ENCODE measurements around the gene EIF2S1. TPM values are rescaled to one million over a fixed set of nuclear protein-coding genes. Genes with fewer than 3 reads are reported as not detected.

EIF2S1 gene
- total RNA-seq, 1 experiment from 2014 or later = 165 TPM

DNA sequence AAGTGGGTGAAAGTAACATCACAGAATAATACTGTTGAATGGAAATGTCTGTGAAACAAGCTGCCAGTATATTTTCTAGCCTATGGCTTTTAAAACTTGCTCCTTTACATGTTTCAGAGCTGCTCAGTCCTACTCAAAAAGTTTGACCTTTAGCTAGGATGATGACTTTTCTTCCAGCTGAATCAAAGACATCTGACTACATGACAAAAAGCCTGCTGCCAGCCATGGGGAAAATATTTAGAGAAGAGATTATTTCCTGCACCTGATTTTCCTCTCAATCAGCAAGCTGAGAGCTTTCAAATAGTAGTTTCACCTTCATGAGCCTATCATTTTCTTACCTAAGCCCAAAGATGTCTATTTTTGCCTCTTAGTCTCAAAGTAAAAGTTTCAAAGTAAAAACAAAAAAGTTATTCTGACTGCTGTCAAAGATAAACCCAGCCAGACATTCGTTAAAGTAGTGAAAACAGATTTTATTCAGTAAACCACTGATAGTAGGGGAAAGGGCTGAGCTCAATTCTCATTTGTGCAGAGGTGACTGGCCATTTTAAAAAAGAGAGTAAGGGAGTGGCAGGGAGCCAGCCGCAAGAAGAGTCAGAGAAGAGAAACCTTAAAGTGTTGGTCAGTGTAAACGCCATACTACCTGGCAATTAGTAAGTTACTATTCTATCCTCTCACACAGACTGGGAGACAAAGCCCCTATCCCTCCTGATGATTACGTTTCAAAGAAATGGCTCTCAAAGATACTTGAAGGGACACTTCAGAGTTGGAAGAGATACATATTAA, 2.8 kb upstream of the EIF2S1 start:
- H3K79me2 ChIP-seq (ENCODE audit: insufficient read depth, low read length) = peaks cover 28% of the 10 kb centered on the region; the same call in 1 of the 2 replicates
- H3K4me1 ChIP-seq (ENCODE audit: insufficient read depth, low read length) = peaks cover 7% of the 10 kb centered on the region; the same call in 1 of the 2 replicates
- DNase-seq = no peak
- H2AK5ac ChIP-seq (ENCODE audit: insufficient read length, low read length) = no peak overlapping the region
- no peak overlapping the region for H3K4me2 ChIP-seq (ENCODE audit: insufficient read depth, insufficient read length, low read length)
- H3K14ac ChIP-seq (ENCODE audit: insufficient read depth, low read length) = no peak overlapping the region
- H4K20me1 ChIP-seq (ENCODE audit: control insufficient read depth, insufficient read depth, insufficient read length) = no peaks in the 10 kb centered on the region
- no peak overlapping the region for H4K8ac ChIP-seq (replicated peaks; ENCODE audit: insufficient read length, low read depth, low read length)
- no peak overlapping the region for H2AFZ ChIP-seq (ENCODE audit: low read length)
- H3K79me1 ChIP-seq (ENCODE audit: insufficient read depth, low read depth, low read length, poor library complexity, severe bottlenecking) = no peaks in the 10 kb centered on the region
- H4K91ac ChIP-seq (ENCODE audit: insufficient read length, low read depth, low read length) = no peak overlapping the region
- H3K27me3 ChIP-seq (ENCODE audit: insufficient read depth, low read length) = no peaks in the 10 kb centered on the region
- H2BK15ac ChIP-seq (ENCODE audit: low read depth, low read length) = no peak overlapping the region
- no peak overlapping the region for H2BK120ac ChIP-seq (ENCODE audit: low read depth, low read length, poor library complexity, severe bottlenecking)
- H3K4ac ChIP-seq (ENCODE audit: low read depth, low read length) = no peak overlapping the region
- no peak overlapping the region for H3K27ac ChIP-seq (ENCODE audit: insufficient read length, low read depth, low read length)
- H3K4me3 Mint-ChIP-seq = peak overlapping the region; percentile 99; a peak in 4 of 5 replicates
- no peak for TF ChIP-seq CTCF (conservative IDR thresholded peaks at IDR 0.05)
- H4K5ac ChIP-seq (ENCODE audit: insufficient read length, low read depth, low read length) = no peak overlapping the region
- peaks cover 21 to 22% of the 10 kb centered on the region in 2 experiments for H3K4me1 Mint-ChIP-seq
- no peak overlapping the region for H2BK5ac ChIP-seq (ENCODE audit: insufficient read length, low read length)
- no peak overlapping the region; a peak in 2 of 7 replicates for H3K27ac Mint-ChIP-seq
- no peak overlapping the region for H3T11ph ChIP-seq (ENCODE audit: low read length)
- H3K9me3 ChIP-seq (ENCODE audit: control insufficient read depth, low read depth, low read length) = no peaks in the 10 kb centered on the region
- no peak overlapping the region for H3K23ac ChIP-seq (ENCODE audit: insufficient read length, low read depth, low read length)
- H3K18ac ChIP-seq (ENCODE audit: insufficient read length, low read depth, low read length) = no peak overlapping the region
- no peaks in the 10 kb centered on the region for H3K27me3 Mint-ChIP-seq (ENCODE audit: low read depth)
- H3K23me2 ChIP-seq (ENCODE audit: insufficient read length, low read depth, low read length, poor library complexity, severe bottlenecking) = peaks cover 8% of the 10 kb centered on the region
- no peak overlapping the region for H2BK12ac ChIP-seq (ENCODE audit: insufficient read length, low read depth, low read length)
- H3K56ac ChIP-seq (ENCODE audit: insufficient read length, low read depth, low read length) = no peak overlapping the region
- H3K9ac ChIP-seq (ENCODE audit: extremely low read depth, insufficient read length, low read length) = no peak overlapping the region
- H2BK20ac ChIP-seq (ENCODE audit: low read depth, low read length, poor library complexity, severe bottlenecking) = no peak overlapping the region
- no CpG with 5 or more reads among the region's 4 CpGs for WGBS (ENCODE audit: extremely low coverage, insufficient read length, low lambda C conversion rate)
- H3K9me3 Mint-ChIP-seq = no peaks in the 10 kb centered on the region
- H3K36me3 Mint-ChIP-seq (ENCODE audit: insufficient read depth in 1 of 3, low read depth in 3 of 3) = peaks cover 2 to 7% (median 3%) of the 10 kb centered on the region in 3 experiments
